CD8-positive, alpha-beta memory T cell (primary cell): ENCODE measurements around the gene CUX1. TPM values are rescaled to one million over a fixed set of nuclear protein-coding genes. Genes with fewer than 3 reads are reported as not detected.

ENCODE experiments used
- CTCF ChIA-PET: fragments of 350-600 bp; sonication (Branson Sonifier 250); formaldehyde crosslinking; loops from one replicate; lab custom pipeline; 2021; ENCODE audit warnings: antibody characterized with exemption; lab: Charles Lee
- POLR2A ChIA-PET: fragments of 350-600 bp; sonication (Branson Sonifier 250); formaldehyde crosslinking; loops from one replicate; lab custom pipeline; 2021; ENCODE audit warnings: antibody characterized with exemption; lab: Charles Lee
- DNase-seq, 5 donors: peaks; one replicate each; pipeline versions ENCODE4 v3.0.0 to v3.0.0-alpha.2; 2020 to 2022; ENCODE audit warnings: mixed read lengths in 1 of 5
- H3K27ac ChIP-seq: one replicate; pipeline ENCODE4 v1.7.0; 2013; ENCODE audit warnings: low read depth, mild to moderate bottlenecking, low read length, moderate library complexity
- H3K27me3 ChIP-seq: 2 replicates; pipeline ENCODE4 v1.7.0; 2013; ENCODE audit warnings: low read length, mild to moderate bottlenecking; ENCODE audit not compliant: insufficient read depth, poor library complexity, severe bottlenecking
- H3K36me3 ChIP-seq: 2 replicates; pipeline ENCODE4 v1.7.0; 2013; ENCODE audit warnings: mild to moderate bottlenecking, low read length, moderate library complexity; ENCODE audit not compliant: insufficient read depth
- H3K4me1 ChIP-seq: 2 replicates; pipeline ENCODE4 v1.7.0; 2013; ENCODE audit warnings: mild to moderate bottlenecking, low read length, moderate library complexity; ENCODE audit not compliant: insufficient read depth
- H3K4me3 ChIP-seq: 2 replicates; pipeline ENCODE4 v1.7.0; 2013; ENCODE audit warnings: mild to moderate bottlenecking, low read length
- H3K9me3 ChIP-seq: 2 replicates; pipeline ENCODE4 v1.7.0; 2013; ENCODE audit warnings: mild to moderate bottlenecking, low read length
- H3K27ac Mint-ChIP-seq, 8 donors: one replicate each; pipeline ENCODE4 v1.8.0; 2020 to 2021; ENCODE audit warnings: mixed read lengths in 8 of 8, mild to moderate bottlenecking in 6 of 8, inconsistent platforms in 3 of 8, moderate library complexity in 3 of 8
- H3K27me3 Mint-ChIP-seq, 2 donors: one replicate each; pipeline ENCODE4 v1.8.0; 2020 to 2021; ENCODE audit warnings: mixed read lengths in 2 of 2, mild to moderate bottlenecking in 1 of 2, moderate library complexity in 1 of 2
- H3K36me3 Mint-ChIP-seq, 3 donors: one replicate each; pipeline ENCODE4 v1.8.0; 2020 to 2021; ENCODE audit warnings: mixed read lengths in 3 of 3, inconsistent platforms in 1 of 3, mild to moderate bottlenecking in 1 of 3
- H3K4me1 Mint-ChIP-seq, 3 donors: one replicate each; pipeline ENCODE4 v1.8.0; 2020 to 2021; ENCODE audit warnings: mixed read lengths in 3 of 3, inconsistent platforms in 1 of 3, mild to moderate bottlenecking in 1 of 3
- H3K4me3 Mint-ChIP-seq, 7 donors: one replicate each; pipeline ENCODE4 v1.8.0; 2020 to 2021; ENCODE audit warnings: mixed read lengths in 7 of 7, mild to moderate bottlenecking in 6 of 7, moderate library complexity in 4 of 7, inconsistent platforms in 2 of 7
- H3K9me3 Mint-ChIP-seq, 5 donors: one replicate each; pipeline ENCODE4 v1.8.0; 2020 to 2022; ENCODE audit warnings: mixed read lengths in 5 of 5, mild to moderate bottlenecking in 3 of 5, moderate library complexity in 2 of 5, inconsistent platforms in 1 of 5
- polyA plus RNA-seq: library from polyadenylated mRNA; unstranded; fragments of 300-500 nt; fragmentation: Illumina TruSeq; gene quantifications from one replicate; pipeline ENCODE4 v1.2.3, GENCODE V29; 2021
- total RNA-seq, 2 experiments: library from RNA; stranded (reverse); gene quantifications; one replicate each; pipeline ENCODE4 v1.2.3, GENCODE V29; 2021

Gene CUX1
- total and polyA plus RNA-seq, 3 experiments from 2014 or later = 23.2 to 26.4 (median 23.6) TPM

DNA sequence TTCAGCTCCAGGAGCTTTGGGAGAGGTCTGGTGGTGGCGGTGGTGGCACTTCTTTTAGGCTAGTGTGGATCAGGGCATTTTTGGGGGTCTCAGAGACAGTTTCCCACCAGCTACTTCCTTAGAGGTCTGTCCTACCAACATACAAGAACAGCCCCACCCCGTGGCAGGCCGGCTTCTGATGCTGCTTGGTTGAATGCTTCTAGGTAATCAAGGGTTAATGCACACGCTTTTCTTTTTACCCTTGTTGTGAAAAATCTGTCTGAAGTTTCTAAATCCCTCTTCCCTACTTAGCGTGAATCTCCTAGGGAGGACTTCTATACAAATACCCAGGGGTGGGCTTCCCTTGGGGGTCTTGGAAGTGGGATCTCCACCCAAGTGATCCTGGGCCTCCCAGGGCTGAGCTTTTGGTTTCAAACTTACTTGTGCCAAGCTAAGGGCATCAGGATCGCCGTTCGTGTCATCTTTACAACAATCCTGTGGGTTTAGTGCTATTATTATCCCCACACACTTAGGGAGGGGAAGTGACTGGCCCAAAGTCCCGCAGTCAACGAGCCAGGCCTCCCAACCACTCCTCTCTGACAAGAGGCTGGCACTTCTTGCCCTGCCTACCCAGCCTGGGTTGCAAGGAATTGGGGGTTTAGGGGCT is 471.0 kb downstream of the CUX1 start:
- H3K4me3 Mint-ChIP-seq = peak overlapping the region; percentile 56 to 86 (median 71)
- H3K27me3 Mint-ChIP-seq = peaks cover 0 to 5% of the 10 kb centered on the region in 2 donors
- no peaks in the 10 kb centered on the region for H3K36me3 ChIP-seq
- CTCF ChIA-PET = interaction anchor here (0.9 kb wide), 1 partner anchor 9 kb away, joined by 5 read pairs; no protein-coding TSS in a partner anchor
- peaks cover 0 to 2% (median 0%) of the 10 kb centered on the region in 5 donors for H3K9me3 Mint-ChIP-seq
- no peaks in the 10 kb centered on the region for H3K9me3 ChIP-seq
- peaks cover 25 to 41% (median 30%) of the 10 kb centered on the region in 3 donors for H3K4me1 Mint-ChIP-seq
- H3K36me3 Mint-ChIP-seq = no peaks in the 10 kb centered on the region
- H3K27ac Mint-ChIP-seq = peak overlapping the region in 4 of 8 donors; percentile 45 to 64 (median 57)
- no peak overlapping the region for H3K4me3 ChIP-seq
- H3K4me1 ChIP-seq = peaks cover 18% of the 10 kb centered on the region
- no peak for DNase-seq
- no peaks in the 10 kb centered on the region for H3K27me3 ChIP-seq
- POLR2A ChIA-PET = no interaction called here
- no peak overlapping the region for H3K27ac ChIP-seq

DNA sequence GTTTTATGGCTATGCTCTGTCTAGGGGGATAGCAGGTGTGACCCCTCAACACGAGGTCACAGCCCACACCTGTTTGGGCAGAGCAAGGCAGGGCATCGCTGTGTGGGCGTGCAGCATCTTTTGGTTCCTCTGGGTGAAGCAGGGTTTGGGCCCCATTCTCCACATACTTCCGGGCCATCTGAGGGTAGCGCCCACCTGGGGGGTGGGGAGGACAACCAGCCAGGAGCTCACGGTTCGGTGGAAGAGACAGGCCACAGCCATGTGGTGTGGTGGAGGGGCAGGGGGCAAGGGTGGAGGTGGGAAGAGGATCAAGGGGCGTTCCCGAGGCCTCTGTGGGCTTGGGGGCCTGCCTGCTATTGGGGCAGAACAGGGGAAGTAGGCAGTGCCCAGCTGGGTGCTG is 471.6 kb downstream of the CUX1 start:
- H3K36me3 ChIP-seq = no peaks in the 10 kb centered on the region
- Mint-ChIP-seq H3K4me1 (peaks cover 25 to 41% (median 30%) of the 10 kb centered on the region in 3 donors), H3K36me3 (no peaks in the 10 kb centered on the region), H3K27me3 (peaks cover 0 to 5% of the 10 kb centered on the region in 2 donors), H3K27ac (no peak overlapping the region), H3K4me3 (peak overlapping the region in 5 of 7 donors; percentile 56 to 78 (median 65)), H3K9me3 (peaks cover 0 to 2% (median 0%) of the 10 kb centered on the region in 5 donors)
- no peak for DNase-seq
- peaks cover 18% of the 10 kb centered on the region for H3K4me1 ChIP-seq
- H3K27me3 ChIP-seq = no peaks in the 10 kb centered on the region
- CTCF ChIA-PET = no interaction called here
- H3K27ac ChIP-seq = no peak overlapping the region
- POLR2A ChIA-PET = no interaction called here
- no peaks in the 10 kb centered on the region for H3K9me3 ChIP-seq
- no peak overlapping the region for H3K4me3 ChIP-seq

DNA sequence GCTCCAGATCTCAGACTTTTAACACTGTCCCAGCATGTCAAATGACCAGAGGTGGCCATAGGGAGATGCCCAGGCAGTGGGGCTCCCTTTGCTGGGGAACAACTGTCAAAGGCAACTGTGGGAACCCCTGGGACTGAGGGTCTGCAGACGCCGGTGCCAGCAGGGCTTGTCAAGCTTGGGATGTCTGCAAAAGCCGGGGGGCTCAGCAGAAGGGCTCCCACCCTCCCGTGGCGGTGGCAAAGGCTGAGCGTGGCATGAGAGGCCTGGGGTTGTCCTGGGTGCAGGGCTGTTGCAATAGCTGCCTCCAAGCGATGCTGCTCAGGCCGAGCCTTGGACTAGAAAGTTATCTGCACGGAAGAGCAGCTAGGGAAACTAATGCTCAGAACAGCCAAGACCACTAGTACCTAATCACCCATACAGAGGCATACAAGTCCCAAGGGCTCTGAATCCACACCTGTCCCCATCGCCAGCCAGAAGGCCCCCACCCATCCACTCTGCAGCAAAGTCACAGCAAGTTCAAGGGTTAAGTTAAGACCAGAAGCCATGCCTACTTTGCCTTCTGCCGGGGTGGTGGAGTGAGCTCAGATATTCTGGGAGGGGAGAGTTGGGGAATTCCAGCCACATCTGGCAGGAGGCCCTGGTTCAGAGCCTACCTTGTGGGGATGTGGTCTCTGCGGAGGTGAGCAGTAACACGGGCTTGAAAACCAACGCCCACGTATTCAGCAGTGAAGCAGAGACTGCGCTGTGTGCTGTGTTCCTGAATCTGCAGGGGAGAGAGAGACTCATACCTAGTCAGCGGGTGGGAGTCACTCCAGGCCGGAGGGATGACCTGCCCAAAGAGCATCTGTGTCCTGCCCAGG is 473.9 kb downstream of the CUX1 start:
- Mint-ChIP-seq H3K9me3 (no peaks in the 10 kb centered on the region), H3K4me3 (peak overlapping the region in 1 of 7 donors; percentile 5), H3K4me1 (peaks cover 13 to 27% (median 16%) of the 10 kb centered on the region in 3 donors), H3K27me3 (peaks cover 0 to 12% of the 10 kb centered on the region in 2 donors), H3K27ac (peak overlapping the region in 4 of 8 donors; percentile 24 to 58 (median 27)), H3K36me3 (no peaks in the 10 kb centered on the region)
- H3K36me3 ChIP-seq = no peaks in the 10 kb centered on the region
- H3K27ac ChIP-seq = no peak overlapping the region
- peaks cover 18% of the 10 kb centered on the region for H3K4me1 ChIP-seq
- no peaks in the 10 kb centered on the region for H3K27me3 ChIP-seq
- no peaks in the 10 kb centered on the region for H3K9me3 ChIP-seq
- DNase-seq = peak in 2 of 5 donors; percentile 17 to 43
- H3K4me3 ChIP-seq = no peak overlapping the region
- ChIA-PET POLR2A (no interaction called here), CTCF (no interaction called here)

DNA sequence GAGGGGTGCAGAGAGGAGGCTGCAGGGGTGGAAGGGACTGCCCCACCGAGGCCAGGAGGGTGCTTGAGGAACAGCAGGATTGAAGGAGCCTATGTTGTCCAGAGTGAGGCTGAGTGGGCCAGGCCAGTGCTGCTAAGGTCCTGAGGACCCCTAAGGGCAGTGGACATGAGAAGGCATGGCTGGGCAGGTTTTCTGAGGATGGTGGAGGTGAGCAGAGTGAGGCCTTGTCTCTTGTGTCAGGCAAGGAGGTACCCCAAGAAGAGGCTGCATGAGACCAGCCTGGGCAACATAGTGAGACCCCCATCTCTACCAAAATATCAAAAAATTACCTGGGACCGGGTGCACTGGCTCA is 474.5 kb downstream of the CUX1 start:
- H3K4me1 Mint-ChIP-seq = peaks cover 13 to 27% (median 16%) of the 10 kb centered on the region in 3 donors
- CTCF ChIA-PET = no interaction called here

DNA sequence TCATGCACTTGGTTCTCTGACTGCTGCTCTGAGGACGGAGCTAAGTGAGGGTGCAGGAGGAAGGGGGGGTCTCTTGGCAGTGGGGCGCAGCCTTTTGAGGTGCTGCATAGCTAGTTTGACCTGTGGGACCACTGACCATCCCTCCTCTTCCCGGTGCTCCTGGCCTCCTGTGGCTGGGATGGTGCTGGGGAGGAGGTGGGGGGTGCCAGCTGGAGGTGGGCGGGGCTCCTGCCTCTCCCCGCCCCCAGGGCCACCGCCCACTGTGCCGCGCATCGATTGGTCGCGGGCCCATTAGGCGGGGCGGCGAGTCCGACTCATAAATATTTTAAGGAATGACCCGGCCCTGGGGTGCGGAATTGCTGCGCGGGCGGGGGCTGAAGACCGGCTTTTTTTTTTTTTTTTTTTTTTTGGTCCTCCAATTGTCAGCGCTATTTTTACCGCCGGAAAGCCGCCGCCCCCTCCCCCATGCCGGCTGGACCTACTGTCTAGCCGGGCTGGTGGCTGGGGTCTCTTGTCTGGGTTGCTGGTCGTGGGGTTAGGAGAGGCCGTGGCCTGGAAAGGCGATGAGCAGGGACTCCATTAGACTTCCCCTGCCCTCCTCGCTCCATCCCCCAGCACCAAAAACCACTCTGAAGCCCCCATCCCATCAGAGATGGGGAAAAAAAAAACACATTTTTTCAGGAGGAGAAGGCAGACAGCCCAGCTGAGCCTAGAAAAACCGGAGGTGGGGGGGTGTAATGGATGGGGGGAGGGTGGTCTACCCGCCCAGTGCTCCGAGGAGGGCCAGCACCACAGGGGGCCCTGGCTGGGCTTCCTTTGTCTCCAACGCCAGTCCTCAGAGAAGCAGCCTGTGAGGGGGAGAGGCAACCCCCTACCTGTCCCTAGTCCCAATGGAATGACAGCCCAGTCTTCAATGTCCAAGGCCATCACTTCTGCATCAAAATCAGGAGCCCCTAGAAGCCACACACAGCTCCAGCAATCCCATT is 475.7 kb downstream of the CUX1 start:
- Mint-ChIP-seq H3K4me1 (peaks cover 11 to 25% (median 16%) of the 10 kb centered on the region in 3 donors), H3K27me3 (peaks cover 0 to 12% of the 10 kb centered on the region in 2 donors), H3K9me3 (no peaks in the 10 kb centered on the region), H3K4me3 (no peak overlapping the region), H3K36me3 (peaks cover 0 to 2% (median 0%) of the 10 kb centered on the region in 3 donors), H3K27ac (peak overlapping the region in 1 of 8 donors; percentile 58)
- peaks cover 13% of the 10 kb centered on the region for H3K4me1 ChIP-seq
- no peaks in the 10 kb centered on the region for H3K27me3 ChIP-seq
- no peaks in the 10 kb centered on the region for H3K36me3 ChIP-seq
- ChIA-PET POLR2A (no interaction called here), CTCF (no interaction called here)
- H3K27ac ChIP-seq = no peak overlapping the region
- no peaks in the 10 kb centered on the region for H3K9me3 ChIP-seq
- DNase-seq = no peak
- H3K4me3 ChIP-seq = no peak overlapping the region

More for the DNA sequence above, 474.5 kb downstream of the CUX1 start:
- DNase-seq = no peak
- H3K9me3 ChIP-seq = no peaks in the 10 kb centered on the region
- POLR2A ChIA-PET = no interaction called here
- H3K27me3 Mint-ChIP-seq = peaks cover 0 to 12% of the 10 kb centered on the region in 2 donors
- peak overlapping the region in 3 of 8 donors; percentile 24 to 58 (median 27) for H3K27ac Mint-ChIP-seq
- no peak overlapping the region for H3K4me3 ChIP-seq
- H3K27ac ChIP-seq = no peak overlapping the region
- H3K9me3 Mint-ChIP-seq = no peaks in the 10 kb centered on the region
- peaks cover 18% of the 10 kb centered on the region for H3K4me1 ChIP-seq
- no peaks in the 10 kb centered on the region for H3K36me3 Mint-ChIP-seq
- no peaks in the 10 kb centered on the region for H3K27me3 ChIP-seq
- no peak overlapping the region for H3K4me3 Mint-ChIP-seq
- H3K36me3 ChIP-seq = no peaks in the 10 kb centered on the region

DNA sequence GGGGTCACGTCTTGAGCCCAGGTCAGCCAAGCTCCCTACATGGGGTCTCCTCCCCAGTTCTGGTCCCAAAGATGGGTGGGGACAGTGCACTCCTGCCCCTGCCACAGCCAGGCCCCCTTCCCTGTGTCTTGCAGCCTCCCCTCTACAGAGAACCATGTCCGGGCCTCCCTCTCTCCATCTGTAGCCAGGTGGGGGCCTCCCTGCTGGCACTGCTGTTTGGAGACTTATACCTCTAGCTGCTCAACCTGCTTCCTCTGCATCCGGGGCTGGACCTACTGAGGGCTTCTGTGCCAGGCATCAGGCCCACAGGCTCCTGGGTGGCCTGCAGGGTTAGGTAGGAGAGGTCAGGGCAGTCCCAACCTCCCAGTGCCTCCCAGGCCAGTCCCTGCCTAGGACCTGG is 477.2 kb downstream of the CUX1 start:
- no peak for DNase-seq
- H3K9me3 ChIP-seq = no peaks in the 10 kb centered on the region
- Mint-ChIP-seq H3K27ac (peak overlapping the region in 1 of 8 donors; percentile 77), H3K4me1 (peaks cover 6 to 11% (median 7%) of the 10 kb centered on the region in 3 donors), H3K36me3 (peaks cover 0 to 2% (median 0%) of the 10 kb centered on the region in 3 donors), H3K9me3 (no peaks in the 10 kb centered on the region), H3K27me3 (peaks cover 0 to 12% of the 10 kb centered on the region in 2 donors), H3K4me3 (no peak overlapping the region)
- no peaks in the 10 kb centered on the region for H3K27me3 ChIP-seq
- no peaks in the 10 kb centered on the region for H3K36me3 ChIP-seq
- no peak overlapping the region for H3K27ac ChIP-seq
- peaks cover 4% of the 10 kb centered on the region for H3K4me1 ChIP-seq
- H3K4me3 ChIP-seq = no peak overlapping the region
- CTCF ChIA-PET = no interaction called here
- POLR2A ChIA-PET = no interaction called here

- H3K36me3 ChIP-seq = no peaks in the 10 kb centered on the region
Measured at GRCh38 chr7:102295346-102296178, 478.1 kb downstream of the CUX1 start.

More at GRCh38 chr7:102295346-102296178, 478.1 kb downstream of the CUX1 start:
- H3K4me3 ChIP-seq = no peak overlapping the region
- Mint-ChIP-seq H3K27me3 (peaks cover 0 to 9% of the 10 kb centered on the region in 2 donors), H3K4me3 (no peak overlapping the region), H3K36me3 (peaks cover 0 to 2% (median 0%) of the 10 kb centered on the region in 3 donors), H3K9me3 (no peaks in the 10 kb centered on the region), H3K27ac (peak overlapping the region in 1 of 8 donors; percentile 43), H3K4me1 (peaks cover 6 to 11% (median 7%) of the 10 kb centered on the region in 3 donors)
- DNase-seq = no peak
- H3K4me1 ChIP-seq = peaks cover 4% of the 10 kb centered on the region
- ChIA-PET POLR2A (no interaction called here), CTCF (no interaction called here)
- no peaks in the 10 kb centered on the region for H3K9me3 ChIP-seq
- H3K27ac ChIP-seq = no peak overlapping the region
- no peaks in the 10 kb centered on the region for H3K27me3 ChIP-seq
